NCI-H1694 (cell line): ENCODE results near the gene MFAP1.

Experiments used
- DNase-seq: peaks from one replicate; lab custom pipeline; 2025; lab: John Stamatoyannopoulos, UW

The MFAP1 gene

GRCh38 chr15:43776101-43776717, 48.3 kb downstream of the MFAP1 start:
- no peak for DNase-seq

DNA sequence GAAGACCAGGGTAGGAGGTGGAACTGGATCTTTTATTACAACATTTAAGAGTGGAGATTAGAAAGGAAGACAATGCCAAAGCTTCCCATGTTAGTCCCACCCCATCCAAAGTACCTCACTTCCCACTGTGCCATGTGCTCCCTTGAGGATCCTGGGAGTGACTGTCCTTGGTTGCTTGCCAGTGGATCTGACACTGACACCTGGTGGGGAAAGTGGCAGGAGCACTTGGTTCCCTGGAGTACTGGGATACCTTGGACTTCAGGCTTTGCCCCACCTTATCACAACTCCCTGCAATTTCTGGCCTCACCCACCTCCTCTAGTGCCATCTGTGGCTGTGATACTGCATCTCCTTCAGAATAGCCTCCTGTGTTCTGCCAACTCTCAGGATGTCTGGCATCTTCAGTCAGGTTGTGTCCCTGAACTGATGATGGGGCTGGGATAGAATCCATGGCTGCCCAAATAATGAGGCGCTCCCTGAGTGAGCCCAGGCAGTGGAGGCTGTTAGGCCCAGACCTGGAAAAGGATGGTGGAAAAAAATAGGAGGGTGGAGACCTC, 49.0 kb downstream of the MFAP1 start:
- peak; percentile 49 for DNase-seq

DNA sequence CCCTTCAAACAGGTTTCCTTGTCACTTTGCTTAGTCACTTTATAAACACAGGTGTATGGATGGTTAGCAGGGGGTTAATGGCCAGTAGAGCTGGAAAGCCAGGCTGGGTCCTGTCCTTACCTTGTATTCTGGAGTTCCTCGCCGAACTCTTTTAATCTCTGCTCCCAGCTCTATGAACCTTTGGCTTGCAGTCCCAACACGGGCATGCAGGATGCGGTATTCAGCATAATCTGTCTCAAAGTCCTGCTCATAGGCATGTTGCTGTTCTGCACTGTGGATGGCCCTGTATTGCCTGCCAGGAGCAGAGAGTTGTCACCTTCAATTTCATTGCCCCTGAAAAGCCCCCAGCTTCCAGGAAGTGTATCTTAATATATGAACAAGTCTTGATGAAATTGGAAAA, 50.4 kb downstream of the MFAP1 start:
- DNase-seq: no peak

DNA sequence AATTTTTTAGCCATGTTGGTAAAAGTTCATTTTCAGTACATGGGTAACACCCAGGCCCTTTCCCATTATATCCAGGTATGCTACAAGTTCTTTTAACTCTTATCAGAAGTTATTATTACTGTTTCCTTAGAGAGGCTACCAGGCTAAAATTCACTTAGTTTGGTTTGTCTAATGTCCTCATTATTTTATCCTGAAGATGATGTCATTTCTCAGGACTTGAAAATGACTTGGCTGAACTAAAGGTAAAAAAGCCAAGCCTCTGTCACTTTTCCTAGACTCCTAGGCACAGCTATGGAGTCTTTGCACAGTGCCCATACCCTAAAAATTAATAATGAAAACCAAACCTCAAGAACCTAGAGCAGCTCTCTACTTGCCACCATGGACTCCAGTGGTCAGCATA, 51.9 kb downstream of the MFAP1 start:
- DNase-seq: no peak

DNA sequence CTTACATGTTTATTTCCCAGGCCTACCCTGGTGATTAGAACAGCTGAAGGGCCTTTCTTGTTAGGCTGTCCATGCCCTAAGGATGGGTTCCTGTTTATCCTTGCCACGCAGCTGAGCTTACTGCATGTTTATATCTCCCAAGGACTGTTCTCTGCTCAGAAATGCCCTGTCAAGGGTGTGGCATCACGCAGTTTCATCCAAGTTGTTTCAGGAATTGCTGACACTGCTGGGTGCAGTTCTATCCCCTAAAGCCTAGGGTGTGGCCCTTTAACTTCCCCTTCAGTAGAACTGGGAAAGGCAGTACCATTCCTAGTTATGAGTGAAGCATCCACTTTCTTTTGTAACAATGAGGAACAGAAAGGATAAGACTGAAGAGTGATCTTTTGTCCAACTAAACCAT, 52.7 kb downstream of the MFAP1 start:
- DNase-seq: no peak

- peak; percentile 31 for DNase-seq
These were observed 54.8 kb downstream of the MFAP1 start for GRCh38 chr15:43769584-43770228.

- DNase-seq: no peak
These were observed 60.6 kb downstream of the MFAP1 start for GRCh38 chr15:43763819-43764446.

GRCh38 chr15:43762824-43763223, 61.7 kb downstream of the MFAP1 start:
- DNase-seq: no peak
